GM21737 (cell line): ENCODE results near the gene SSC5D.

ENCODE experiments used
- ATAC-seq: cut with Tn5 transposase; IDR thresholded peaks from one replicate; pipeline ENCODE4 v1.9.1; 2021; ENCODE audit warnings: mild to moderate bottlenecking, moderate library complexity; ENCODE audit not compliant: unreplicated experiment

Gene SSC5D

GRCh38 chr19:55552620-55553019 lies 64.4 kb downstream of the SSC5D start:
- ATAC-seq: no peak

DNA sequence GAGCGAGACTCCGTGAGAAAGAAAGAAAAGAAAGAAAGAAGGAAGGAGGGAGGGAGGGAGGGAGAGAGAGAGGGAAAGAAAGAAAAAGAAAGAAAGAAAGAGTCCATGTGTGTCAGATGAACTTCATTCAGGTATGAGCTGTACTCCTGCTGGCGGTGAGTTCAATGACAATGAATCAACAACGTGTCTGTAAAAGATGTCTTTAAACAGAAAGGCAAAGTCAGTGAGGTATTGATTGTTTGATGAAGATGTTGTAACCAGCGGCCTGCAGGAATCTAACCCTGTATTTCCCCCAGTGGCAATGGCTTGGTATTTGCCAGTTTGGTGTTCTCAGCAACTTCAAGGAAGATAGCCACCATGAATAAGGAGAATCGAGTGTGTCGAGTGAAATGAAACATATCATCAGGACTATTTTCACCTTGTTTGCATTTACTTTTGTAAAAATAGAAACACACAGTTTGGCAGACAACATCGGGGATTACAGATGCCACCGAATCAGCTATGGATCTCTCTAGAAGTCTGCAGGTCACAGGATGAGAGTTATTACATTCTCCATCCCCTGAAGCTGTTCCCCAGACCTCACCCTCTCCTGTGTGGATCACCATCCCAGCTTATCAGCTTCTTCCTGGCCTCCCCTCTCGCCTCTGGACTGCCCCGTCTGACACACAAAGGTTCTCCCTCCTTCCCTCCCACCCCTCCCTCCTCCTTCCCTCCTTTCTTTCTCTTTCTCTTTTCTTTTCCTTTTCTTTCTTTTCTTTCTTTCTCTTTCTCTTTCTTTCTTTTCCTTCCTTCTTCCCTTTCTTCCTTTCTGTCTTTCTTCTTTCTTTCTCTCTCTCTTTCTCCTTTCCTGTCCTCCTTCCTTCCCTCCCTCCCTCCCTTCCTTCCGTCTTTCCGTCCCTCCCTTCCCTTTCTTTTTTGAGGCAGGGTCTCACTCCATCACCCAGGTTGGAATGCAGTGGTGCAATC lies 65.3 kb downstream of the SSC5D start:
- ATAC-seq: no peak

- ATAC-seq: no peak
Measured at GRCh38 chr19:55554302-55554701, 66.1 kb downstream of the SSC5D start.

DNA sequence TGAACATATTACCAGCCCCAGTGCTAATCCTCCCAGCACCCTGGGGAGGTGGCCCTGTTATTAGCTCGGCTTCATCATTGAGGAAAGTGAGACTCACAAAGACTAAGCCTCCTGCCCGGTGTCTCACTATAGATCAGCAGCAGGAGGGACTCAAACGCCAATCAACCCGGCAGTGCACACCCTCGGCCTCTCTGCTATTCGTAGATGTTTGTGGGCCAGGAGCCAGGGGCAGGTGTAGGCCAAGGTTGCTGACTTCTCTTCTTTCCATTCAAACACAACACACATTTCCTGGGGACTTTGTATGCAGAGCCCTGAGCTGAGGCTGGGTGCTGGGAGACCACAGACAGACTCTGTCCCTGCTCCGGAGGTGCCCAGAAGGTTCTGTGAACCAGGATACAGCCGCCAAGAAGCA lies 66.5 kb downstream of the SSC5D start:
- ATAC-seq: no peak

GRCh38 chr19:55559684-55560083 lies 71.4 kb downstream of the SSC5D start:
- no peak for ATAC-seq

GRCh38 chr19:55563261-55563690 lies 75.0 kb downstream of the SSC5D start:
- no peak for ATAC-seq

DNA sequence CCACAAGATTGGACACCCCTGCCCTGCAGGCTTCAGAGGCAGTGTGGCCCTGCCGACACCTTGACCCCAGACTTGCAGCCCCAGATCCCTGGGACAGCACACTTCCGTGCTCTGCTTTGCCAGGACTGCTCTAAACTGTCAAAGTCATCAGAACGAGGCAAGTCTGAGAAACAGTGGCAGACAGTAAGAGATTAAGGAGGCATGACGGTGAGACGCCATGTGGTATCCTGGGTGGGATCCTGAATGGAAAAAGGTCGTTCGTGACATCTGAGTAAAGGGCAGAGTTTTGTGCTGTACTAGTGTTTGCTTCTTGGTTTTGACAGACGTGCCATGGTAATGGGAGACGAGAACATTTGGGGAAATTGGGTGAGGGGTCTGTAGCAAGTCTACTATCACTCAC lies 78.6 kb downstream of the SSC5D start:
- no peak for ATAC-seq

GRCh38 chr19:55567708-55568328 lies 79.6 kb downstream of the SSC5D start:
- ATAC-seq: no peak
